ENCODE results near the gene C16orf74. TPM values are rescaled to one million over a fixed set of nuclear protein-coding genes. Genes with fewer than 3 reads are reported as not detected.

C16orf74 gene
- total and polyA plus RNA-seq, 12 donors, result 0.16 to 3.2 (median 0.46) TPM; not detected in 1

DNA sequence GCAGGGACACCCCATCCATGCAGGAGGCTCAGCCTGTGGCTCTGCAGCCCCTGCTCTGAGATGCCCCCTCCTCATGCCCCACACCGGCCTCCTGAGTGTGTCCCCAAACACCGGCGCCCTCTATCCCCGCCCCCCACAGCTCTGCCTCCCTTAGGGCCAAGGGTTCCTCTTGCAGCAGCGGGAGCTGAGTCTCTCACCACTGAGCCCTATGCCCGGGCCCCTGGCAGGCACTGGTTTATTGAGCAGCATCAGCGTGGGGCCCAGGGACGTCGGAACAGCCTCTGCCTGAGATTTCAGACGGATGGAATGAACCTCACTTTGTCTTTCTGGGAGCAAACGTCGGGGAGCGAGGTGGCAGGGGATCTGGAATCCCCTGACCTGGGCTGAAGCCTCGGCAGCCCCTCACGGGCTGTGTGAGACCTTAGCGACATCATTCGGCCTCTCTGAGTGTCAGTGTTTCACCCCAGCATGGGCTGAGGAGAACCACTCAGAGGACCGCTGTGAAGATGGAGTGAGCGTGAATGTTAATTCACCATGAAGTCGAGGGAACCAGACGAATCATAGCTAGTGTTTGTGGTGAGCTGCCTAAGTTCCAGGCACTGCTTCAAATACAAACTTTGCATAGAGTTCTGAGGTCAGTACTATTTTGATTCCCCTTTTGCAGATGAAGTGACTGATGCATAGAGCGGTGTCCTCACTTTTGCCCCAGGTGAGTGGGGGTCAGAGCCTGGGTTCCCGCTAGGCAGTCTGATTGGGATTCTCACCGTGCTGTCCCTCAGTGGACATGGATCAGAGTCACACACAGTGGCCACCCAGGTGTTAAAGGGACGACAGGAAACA lies 5.3 kb upstream of the C16orf74 start:
- H3K4me1 ChIP-seq (replicated peaks in 1 of 2), result peaks cover 0 to 3% of the 10 kb centered on the region in 2 donors
- H3K4me3 ChIP-seq, result no peak overlapping the region
- H3K9me3 ChIP-seq (replicated peaks in 1 of 3), result no peaks in the 10 kb centered on the region
- no peak for DNase-seq
- 44 to 73% (median 69%) methylated on average over 16 to 25 of the region's 25 CpGs for WGBS, 4 donors
- TF ChIP-seq POLR2A (IDR thresholded peaks at IDR 0.05), result no peak
- TF ChIP-seq, protein P1, sequence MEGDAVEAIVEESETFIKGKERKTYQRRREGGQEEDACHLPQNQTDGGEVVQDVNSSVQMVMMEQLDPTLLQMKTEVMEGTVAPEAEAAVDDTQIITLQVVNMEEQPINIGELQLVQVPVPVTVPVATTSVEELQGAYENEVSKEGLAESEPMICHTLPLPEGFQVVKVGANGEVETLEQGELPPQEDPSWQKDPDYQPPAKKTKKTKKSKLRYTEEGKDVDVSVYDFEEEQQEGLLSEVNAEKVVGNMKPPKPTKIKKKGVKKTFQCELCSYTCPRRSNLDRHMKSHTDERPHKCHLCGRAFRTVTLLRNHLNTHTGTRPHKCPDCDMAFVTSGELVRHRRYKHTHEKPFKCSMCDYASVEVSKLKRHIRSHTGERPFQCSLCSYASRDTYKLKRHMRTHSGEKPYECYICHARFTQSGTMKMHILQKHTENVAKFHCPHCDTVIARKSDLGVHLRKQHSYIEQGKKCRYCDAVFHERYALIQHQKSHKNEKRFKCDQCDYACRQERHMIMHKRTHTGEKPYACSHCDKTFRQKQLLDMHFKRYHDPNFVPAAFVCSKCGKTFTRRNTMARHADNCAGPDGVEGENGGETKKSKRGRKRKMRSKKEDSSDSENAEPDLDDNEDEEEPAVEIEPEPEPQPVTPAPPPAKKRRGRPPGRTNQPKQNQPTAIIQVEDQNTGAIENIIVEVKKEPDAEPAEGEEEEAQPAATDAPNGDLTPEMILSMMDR (IDR thresholded peaks at IDR 0.05), result no peak
- intact Hi-C loops (cut with DNase I), result no loop called here
- peaks cover 3% of the 10 kb centered on the region for H3K27me3 ChIP-seq
- no peak overlapping the region for H3K27ac ChIP-seq
- no peaks in the 10 kb centered on the region for H3K36me3 ChIP-seq (replicated peaks in 1 of 2)

DNA sequence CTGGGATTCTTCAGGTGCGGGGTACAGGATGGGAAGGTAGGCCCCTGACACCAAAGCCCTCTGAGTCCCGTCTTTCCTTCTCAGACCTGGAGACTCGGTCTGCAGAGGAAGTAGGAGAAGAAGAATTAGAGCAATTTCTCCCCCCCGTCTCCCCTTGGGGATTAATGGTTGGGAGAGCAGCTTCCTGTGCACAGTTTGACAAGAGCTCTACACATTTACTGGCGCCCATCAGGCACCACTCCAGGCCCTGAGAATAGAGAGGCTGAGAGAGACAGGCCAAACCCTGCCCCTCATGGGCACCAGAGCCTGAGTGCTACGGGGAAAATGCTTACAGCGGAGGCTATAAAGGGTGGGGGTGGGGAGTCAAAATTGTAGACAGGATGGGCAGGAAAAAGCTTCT lies 3.5 kb upstream of the C16orf74 start:
- 71 to 87% (median 82%) methylated on average over 6 to 7 of the region's 7 CpGs for WGBS, 4 donors
- peaks cover 6 to 15% of the 10 kb centered on the region in 2 donors for H3K4me1 ChIP-seq (replicated peaks in 1 of 2)
- no peak for DNase-seq
- intact Hi-C loops (cut with DNase I), result no loop called here
- no peak overlapping the region for H3K4me3 ChIP-seq
- H3K9me3 ChIP-seq (replicated peaks in 1 of 3), result no peaks in the 10 kb centered on the region
- no peak for TF ChIP-seq POLR2A (IDR thresholded peaks at IDR 0.05)
- TF ChIP-seq, protein P1 (IDR thresholded peaks at IDR 0.05), result no peak
- no peak overlapping the region for H3K27ac ChIP-seq
- no peaks in the 10 kb centered on the region for H3K36me3 ChIP-seq (replicated peaks in 1 of 2)
- H3K27me3 ChIP-seq, result peaks cover 16% of the 10 kb centered on the region

DNA sequence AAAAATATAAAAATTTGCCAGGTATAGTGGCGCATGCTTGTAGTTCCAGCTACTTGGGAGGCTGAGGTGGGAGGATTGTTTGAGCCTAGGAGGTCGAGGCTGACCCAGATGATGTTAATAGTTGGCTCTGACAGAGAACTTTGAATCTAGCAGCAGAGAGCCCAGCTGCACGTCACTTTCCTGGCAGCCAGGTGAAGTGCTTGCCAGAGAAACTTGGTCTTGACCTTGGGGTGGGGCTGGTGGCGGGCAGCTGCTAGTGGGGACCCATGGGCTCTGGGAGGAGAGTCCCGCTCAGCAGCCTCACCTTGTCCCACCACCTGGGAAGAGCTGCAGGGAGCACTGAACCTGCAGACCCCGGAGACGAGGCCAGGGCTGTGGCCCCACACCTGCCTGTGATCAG lies 3.1 kb upstream of the C16orf74 start:
- intact Hi-C loops (cut with DNase I), result no loop called here

DNA sequence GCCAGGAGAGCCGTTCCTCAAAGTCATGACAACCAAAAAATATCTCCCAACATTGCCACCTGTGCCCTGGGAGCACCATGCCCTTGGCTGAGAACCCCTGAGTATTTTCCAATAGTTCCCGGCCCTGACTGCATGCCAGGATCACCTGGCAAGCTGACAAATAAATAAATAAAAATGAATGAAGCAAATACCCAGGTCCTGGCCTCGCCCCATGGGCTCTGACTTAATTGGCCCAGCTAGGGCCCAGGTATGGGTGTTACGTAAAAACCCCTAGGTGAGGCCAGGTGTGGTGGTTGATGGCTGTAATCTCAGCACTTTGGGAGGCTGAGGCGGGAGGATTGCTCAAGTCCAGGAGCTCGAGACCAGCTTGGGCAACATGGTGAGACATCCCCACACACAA lies 2.7 kb upstream of the C16orf74 start:
- no peak for DNase-seq
- no peak overlapping the region for H3K4me3 ChIP-seq
- peaks cover 6 to 15% of the 10 kb centered on the region in 2 donors for H3K4me1 ChIP-seq (replicated peaks in 1 of 2)
- H3K27me3 ChIP-seq, result peaks cover 17% of the 10 kb centered on the region
- H3K9me3 ChIP-seq (replicated peaks in 1 of 3), result no peaks in the 10 kb centered on the region
- TF ChIP-seq POLR2A (IDR thresholded peaks at IDR 0.05), result no peak
- TF ChIP-seq, protein P1 (IDR thresholded peaks at IDR 0.05), result no peak
- 65 to 78% (median 71%) methylated on average over 4 to 6 of the region's 6 CpGs for WGBS, 4 donors
- intact Hi-C loops (cut with DNase I), result no loop called here
- H3K36me3 ChIP-seq (replicated peaks in 1 of 2), result no peaks in the 10 kb centered on the region
- no peak overlapping the region for H3K27ac ChIP-seq

More for the DNA sequence above, 3.1 kb upstream of the C16orf74 start:
- DNase-seq, result no peak
- Histone ChIP-seq H3K27ac (no peak overlapping the region), H3K4me3 (no peak overlapping the region), H3K36me3 (replicated peaks in 1 of 2) (no peaks in the 10 kb centered on the region), H3K9me3 (replicated peaks in 1 of 3) (no peaks in the 10 kb centered on the region), H3K27me3 (peaks cover 17% of the 10 kb centered on the region), H3K4me1 (replicated peaks in 1 of 2) (peaks cover 6 to 15% of the 10 kb centered on the region in 2 donors)
- TF ChIP-seq POLR2A (IDR thresholded peaks at IDR 0.05), result no peak
- TF ChIP-seq, protein P1 (IDR thresholded peaks at IDR 0.05), result no peak
- WGBS, 4 donors, result 63 to 90% (median 77%) methylated on average over 4 to 7 of the region's 7 CpGs
